ENCODE data around the gene MAP2. TPM values are rescaled to one million over a fixed set of nuclear protein-coding genes. Genes with fewer than 3 reads are reported as not detected.

MAP2 gene
- total and polyA plus RNA-seq, 2 donors (not counting 3 experiments of a cell fraction or from before 2014, with no cell fraction given): 19.4 to 46.1 TPM

DNA sequence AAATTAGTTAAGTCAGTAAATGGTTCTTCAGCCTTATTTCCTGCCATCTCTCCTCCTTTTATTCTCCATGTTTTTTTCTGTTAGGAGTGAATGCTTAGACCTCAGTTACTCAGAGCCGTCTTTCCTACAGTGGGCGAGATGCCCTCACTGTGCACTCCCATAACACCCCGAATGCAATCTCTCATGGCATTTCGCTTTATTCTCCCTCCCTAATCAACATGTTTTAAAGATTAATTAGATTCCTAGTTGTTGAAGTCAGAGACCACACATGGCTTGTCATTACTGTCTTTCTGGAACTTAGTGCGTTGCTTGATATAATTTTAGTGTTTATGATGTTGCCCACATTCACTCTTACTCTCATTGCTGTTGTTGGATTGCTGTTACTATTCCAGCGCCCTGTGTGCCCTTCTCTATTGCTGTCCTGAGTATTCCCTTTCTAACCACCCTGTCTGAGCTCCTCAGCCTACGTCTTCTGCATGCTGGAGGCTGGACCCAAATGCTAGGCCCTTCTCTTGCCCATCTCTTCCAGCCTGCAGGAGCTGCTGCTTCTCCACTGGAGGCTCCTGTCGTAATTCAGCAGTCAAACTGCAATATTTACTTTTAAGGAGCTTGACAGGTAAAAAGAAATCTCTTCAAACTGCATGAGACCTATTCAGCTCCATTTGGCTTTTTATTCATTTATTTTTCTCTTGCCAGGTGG lies 99.3 kb downstream of the MAP2 start:
- DNase-seq (ENCODE audit: low read depth, low spot score) (no peak), FAIRE-seq (no peak)
- Histone ChIP-seq H3K4me1 (ENCODE audit: control insufficient read depth, extremely low read depth, insufficient read depth, low read length) (peaks cover 37% of the 10 kb centered on the region), H3K36me3 (ENCODE audit: control insufficient read depth in 2 of 2, extremely low read depth in 1 of 2, insufficient read depth in 2 of 2, low read length in 2 of 2) (no peaks in the 10 kb centered on the region), H3K4me3 (replicated peaks in 1 of 3; ENCODE audit: insufficient read depth in 1 of 3, low read depth in 1 of 3, low read length in 3 of 3) (no peak overlapping the region), H3K9me3 (replicated peaks; ENCODE audit: control insufficient read depth, insufficient read depth, low read length) (no peaks in the 10 kb centered on the region), H4K20me1 (replicated peaks; ENCODE audit: control insufficient read depth, extremely low read depth, insufficient read depth, low read length) (no peaks in the 10 kb centered on the region), H3K27ac (ENCODE audit: insufficient read depth, low read depth, low read length) (no peak overlapping the region), H3K4me2 (ENCODE audit: insufficient read depth, low read length) (no peak overlapping the region), H3K9ac (replicated peaks; ENCODE audit: extremely low read depth, insufficient read depth, low read length) (no peak overlapping the region), H3K9me1 (replicated peaks; ENCODE audit: control insufficient read depth, extremely low read depth, insufficient read depth, low read length) (no peaks in the 10 kb centered on the region), H2AFZ (ENCODE audit: low read depth, low read length) (no peak overlapping the region), H3K79me2 (ENCODE audit: control insufficient read depth, insufficient read depth, low read length) (no peaks in the 10 kb centered on the region), H3K27me3 (ENCODE audit: control insufficient read depth in 2 of 2, insufficient read depth in 2 of 2, low read length in 2 of 2) (no peaks in the 10 kb centered on the region)
- no TSS peak for BruUV-seq (replicated peaks)
- ChIA-PET POLR2A (no interaction called here), CTCF (interaction anchor here (1.0 to 4.9 kb wide), 6 partner anchors 12 to 99 kb away, joined by 4 to 62 read pairs (median 6); partner anchors contain the start of gene MAP2)
- dilution Hi-C loops (cut with MboI; ENCODE audit: extremely low pct_ligation_motif_present, low sequenced_read_pairs) (no loop called here), intact Hi-C loops (cut with micrococcal nuclease) (loop anchor here (2.0 to 10.0 kb wide), 2 partner anchors 14 to 652 kb away; partner anchors contain the start of gene KANSL1L)
- TF ChIP-seq GATA2 (IDR thresholded peaks at IDR 0.05; ENCODE audit: insufficient read depth, insufficient read length, low read depth, low read length) (no peak), POLR2AphosphoS5 (IDR thresholded peaks at IDR 0.05; ENCODE audit: insufficient read depth, low read depth, low read length) (no peak), JUN (IDR thresholded peaks at IDR 0.05; ENCODE audit: borderline replicate concordance, insufficient read depth, insufficient read length, low read depth) (no peak), EZH2 (IDR thresholded peaks at IDR 0.05; ENCODE audit: borderline replicate concordance, low read depth, low read length, severe bottlenecking) (no peak), MAX (IDR thresholded peaks at IDR 0.05; ENCODE audit: insufficient read depth, insufficient read length) (no peak), POLR2A (IDR thresholded peaks at IDR 0.05; ENCODE audit: low read depth, low read length) (no peak), FOS (IDR thresholded peaks at IDR 0.05; ENCODE audit: borderline replicate concordance, insufficient read depth, low read length) (no peak), MYC (IDR thresholded peaks at IDR 0.05; ENCODE audit: low read depth, low read length) (no peak)
- TF ChIP-seq, protein P1, sequence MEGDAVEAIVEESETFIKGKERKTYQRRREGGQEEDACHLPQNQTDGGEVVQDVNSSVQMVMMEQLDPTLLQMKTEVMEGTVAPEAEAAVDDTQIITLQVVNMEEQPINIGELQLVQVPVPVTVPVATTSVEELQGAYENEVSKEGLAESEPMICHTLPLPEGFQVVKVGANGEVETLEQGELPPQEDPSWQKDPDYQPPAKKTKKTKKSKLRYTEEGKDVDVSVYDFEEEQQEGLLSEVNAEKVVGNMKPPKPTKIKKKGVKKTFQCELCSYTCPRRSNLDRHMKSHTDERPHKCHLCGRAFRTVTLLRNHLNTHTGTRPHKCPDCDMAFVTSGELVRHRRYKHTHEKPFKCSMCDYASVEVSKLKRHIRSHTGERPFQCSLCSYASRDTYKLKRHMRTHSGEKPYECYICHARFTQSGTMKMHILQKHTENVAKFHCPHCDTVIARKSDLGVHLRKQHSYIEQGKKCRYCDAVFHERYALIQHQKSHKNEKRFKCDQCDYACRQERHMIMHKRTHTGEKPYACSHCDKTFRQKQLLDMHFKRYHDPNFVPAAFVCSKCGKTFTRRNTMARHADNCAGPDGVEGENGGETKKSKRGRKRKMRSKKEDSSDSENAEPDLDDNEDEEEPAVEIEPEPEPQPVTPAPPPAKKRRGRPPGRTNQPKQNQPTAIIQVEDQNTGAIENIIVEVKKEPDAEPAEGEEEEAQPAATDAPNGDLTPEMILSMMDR (IDR thresholded peaks at IDR 0.05; ENCODE audit: extremely low read depth in 1 of 2, insufficient read depth in 1 of 2, low read depth in 1 of 2, low read length in 2 of 2): no peak

All from endothelial cell of umbilical vein (primary cell).